ENCODE measurements around the gene AAK1. TPM values are rescaled to one million over a fixed set of nuclear protein-coding genes. Genes with fewer than 3 reads are reported as not detected.
"Not testable (repeated sequence)": the region's sequence is repeated elsewhere in the genome, so short reads cannot be mapped to it uniquely, and the experiment has no call there.

Gene AAK1
- total RNA-seq, 4 donors from 2014 or later, result 28.0 to 35.5 (median 32.8) TPM

DNA sequence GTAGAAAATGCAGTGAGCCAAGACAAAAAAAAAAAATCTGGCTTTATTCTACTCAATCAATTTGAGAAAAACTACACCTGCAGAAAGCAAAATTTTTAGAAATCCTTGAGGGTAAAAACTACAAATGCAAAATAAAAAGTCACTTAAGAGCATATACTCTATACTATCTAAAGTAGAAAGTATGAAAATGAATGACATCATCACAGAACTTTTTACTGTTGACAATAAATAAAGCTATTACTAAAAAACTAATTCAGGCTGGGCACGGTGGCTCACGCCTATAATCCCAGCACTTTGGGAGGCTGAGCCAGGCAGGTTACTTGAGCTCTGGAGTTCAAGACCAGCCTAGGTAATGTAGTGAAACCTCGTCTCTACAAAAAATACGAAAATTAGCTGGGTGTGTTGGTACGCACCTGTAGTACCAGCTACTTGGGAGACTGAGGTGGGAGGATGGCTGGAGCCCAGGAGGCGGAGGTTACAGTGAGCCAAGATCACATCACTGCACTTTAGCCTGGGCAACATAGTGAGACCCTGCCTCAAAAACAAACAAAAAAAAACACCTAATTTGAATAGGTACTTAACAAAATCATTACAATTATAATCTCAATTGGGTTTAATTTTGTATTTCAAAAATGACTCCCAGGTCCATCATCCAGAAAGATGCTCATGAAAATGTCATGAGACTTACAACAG lies 213.9 kb downstream of the AAK1 start:
- Histone ChIP-seq H3K36me3 (peaks cover 0 to 74% (median 4%) of the 10 kb centered on the region in 3 donors), H3K9me3 (no peaks in the 10 kb centered on the region), H3K27ac (no peak overlapping the region), H3K4me1 (peaks cover 0 to 18% (median 0%) of the 10 kb centered on the region in 3 donors), H3K4me3 (no peak overlapping the region), H3K27me3 (no peaks in the 10 kb centered on the region)
- DNase-seq, result no peak
- intact Hi-C loops (cut with DNase I), result no loop called here
- WGBS, 2 donors, result 87 to 88% methylated on average over 6 of the region's 6 CpGs
- no peak for TF ChIP-seq POLR2A (IDR thresholded peaks at IDR 0.05)
- TF ChIP-seq, protein P1, sequence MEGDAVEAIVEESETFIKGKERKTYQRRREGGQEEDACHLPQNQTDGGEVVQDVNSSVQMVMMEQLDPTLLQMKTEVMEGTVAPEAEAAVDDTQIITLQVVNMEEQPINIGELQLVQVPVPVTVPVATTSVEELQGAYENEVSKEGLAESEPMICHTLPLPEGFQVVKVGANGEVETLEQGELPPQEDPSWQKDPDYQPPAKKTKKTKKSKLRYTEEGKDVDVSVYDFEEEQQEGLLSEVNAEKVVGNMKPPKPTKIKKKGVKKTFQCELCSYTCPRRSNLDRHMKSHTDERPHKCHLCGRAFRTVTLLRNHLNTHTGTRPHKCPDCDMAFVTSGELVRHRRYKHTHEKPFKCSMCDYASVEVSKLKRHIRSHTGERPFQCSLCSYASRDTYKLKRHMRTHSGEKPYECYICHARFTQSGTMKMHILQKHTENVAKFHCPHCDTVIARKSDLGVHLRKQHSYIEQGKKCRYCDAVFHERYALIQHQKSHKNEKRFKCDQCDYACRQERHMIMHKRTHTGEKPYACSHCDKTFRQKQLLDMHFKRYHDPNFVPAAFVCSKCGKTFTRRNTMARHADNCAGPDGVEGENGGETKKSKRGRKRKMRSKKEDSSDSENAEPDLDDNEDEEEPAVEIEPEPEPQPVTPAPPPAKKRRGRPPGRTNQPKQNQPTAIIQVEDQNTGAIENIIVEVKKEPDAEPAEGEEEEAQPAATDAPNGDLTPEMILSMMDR (IDR thresholded peaks at IDR 0.05), result no peak

DNA sequence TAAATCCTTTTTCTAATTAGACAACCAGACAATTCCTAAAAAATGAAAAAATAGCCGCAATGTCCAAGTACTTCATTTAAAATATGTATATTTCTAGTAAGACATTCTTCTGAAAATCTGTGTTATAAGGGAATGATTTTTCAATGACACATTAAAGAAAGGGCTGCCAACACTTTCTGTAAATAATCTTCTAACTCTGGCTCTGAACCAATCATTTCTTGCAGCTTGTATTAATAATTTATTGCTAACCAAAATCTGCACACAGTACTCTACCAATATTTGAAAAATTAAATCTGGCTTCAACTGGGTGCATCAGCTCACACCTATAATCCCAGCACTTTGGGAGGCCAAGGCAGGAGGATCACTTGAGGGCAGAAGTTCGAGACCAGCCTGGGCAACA lies 214.6 kb downstream of the AAK1 start:
- Histone ChIP-seq H3K36me3 (peaks cover 0 to 81% (median 4%) of the 10 kb centered on the region in 3 donors), H3K4me3 (no peak overlapping the region), H3K27me3 (no peaks in the 10 kb centered on the region), H3K4me1 (peaks cover 0 to 14% (median 0%) of the 10 kb centered on the region in 3 donors), H3K9me3 (no peaks in the 10 kb centered on the region), H3K27ac (no peak overlapping the region)
- DNase-seq, result no peak
- 71 to 73% methylated on average over 2 of the region's 2 CpGs for WGBS, 2 donors
- no peak for TF ChIP-seq POLR2A (IDR thresholded peaks at IDR 0.05)
- TF ChIP-seq, protein P1 (IDR thresholded peaks at IDR 0.05), result no peak
- intact Hi-C loops (cut with DNase I), result no loop called here

DNA sequence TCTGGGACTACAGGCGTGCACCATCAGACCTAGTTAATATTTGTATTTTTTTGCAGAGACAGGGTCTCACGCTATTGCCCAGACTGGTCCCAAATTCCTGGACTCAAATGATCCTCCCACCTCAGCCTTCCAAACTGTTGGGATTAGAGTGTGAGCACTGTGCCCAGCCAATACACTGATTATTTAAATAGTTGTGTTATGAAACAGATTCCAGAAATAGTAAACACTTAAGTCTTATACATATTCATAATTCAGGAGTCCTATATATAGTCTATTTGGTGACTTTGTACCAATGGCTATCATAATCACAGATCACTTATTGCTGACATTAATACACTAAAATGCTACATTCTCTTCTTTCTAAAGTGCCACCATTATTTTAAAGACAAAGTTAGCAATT lies 219.1 kb downstream of the AAK1 start:
- intact Hi-C loops (cut with DNase I), result no loop called here
- TF ChIP-seq POLR2A (IDR thresholded peaks at IDR 0.05), result no peak
- TF ChIP-seq, protein P1 (IDR thresholded peaks at IDR 0.05), result no peak
- peaks cover 0 to 4% (median 0%) of the 10 kb centered on the region in 3 donors for H3K4me1 ChIP-seq
- WGBS, 2 donors, result 86 to 89% methylated on average over 2 of the region's 2 CpGs
- peaks cover 0 to 96% (median 0%) of the 10 kb centered on the region in 3 donors for H3K36me3 ChIP-seq
- H3K27ac ChIP-seq, result no peak overlapping the region
- H3K27me3 ChIP-seq, result no peaks in the 10 kb centered on the region
- no peaks in the 10 kb centered on the region for H3K9me3 ChIP-seq
- no peak for DNase-seq
- H3K4me3 ChIP-seq, result no peak overlapping the region

DNA sequence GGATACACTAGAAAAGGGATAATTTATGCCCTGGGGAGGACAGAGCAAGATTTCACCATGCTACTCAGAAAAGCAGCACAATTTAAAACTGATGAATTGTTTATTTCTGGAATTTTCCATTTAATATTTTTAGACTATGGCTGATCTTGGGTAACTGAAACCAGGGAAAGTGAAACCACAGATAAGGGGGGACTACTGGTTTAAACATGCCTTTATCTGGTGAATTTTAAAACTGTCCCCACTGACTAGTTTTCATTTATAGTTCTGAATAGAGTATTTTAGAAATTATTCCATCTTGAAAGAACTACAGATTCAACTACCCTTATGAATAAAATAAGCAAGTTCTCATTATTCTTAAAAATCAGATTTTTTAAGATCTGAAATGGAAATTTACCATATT lies 221.3 kb downstream of the AAK1 start:
- intact Hi-C loops (cut with DNase I), result no loop called here
- Histone ChIP-seq H3K9me3 (no peaks in the 10 kb centered on the region), H3K4me3 (no peak overlapping the region), H3K36me3 (peaks cover 0 to 96% (median 9%) of the 10 kb centered on the region in 3 donors), H3K27me3 (no peaks in the 10 kb centered on the region), H3K4me1 (no peaks in the 10 kb centered on the region), H3K27ac (no peak overlapping the region)
- TF ChIP-seq, protein P1 (IDR thresholded peaks at IDR 0.05), result no peak
- no peak for TF ChIP-seq POLR2A (IDR thresholded peaks at IDR 0.05)
- no peak for DNase-seq

DNA sequence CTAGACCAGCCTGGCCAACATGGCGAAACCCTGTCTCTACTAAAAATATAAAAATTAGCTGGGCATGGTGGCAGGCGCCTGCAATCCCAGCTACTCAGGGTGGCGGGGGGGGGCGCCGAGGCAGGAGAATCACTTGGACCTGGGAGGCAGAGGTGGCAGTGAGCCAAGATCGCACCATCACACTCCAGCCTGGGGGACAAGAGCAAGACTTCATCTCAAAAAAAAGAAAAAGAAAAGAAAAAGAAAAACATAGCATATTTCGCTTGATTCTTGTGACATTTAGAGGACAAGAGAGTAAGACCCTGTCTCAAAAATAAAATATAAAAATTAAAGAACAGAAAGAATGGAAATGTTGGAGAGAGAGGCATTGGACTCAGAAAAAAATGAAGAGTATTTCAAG lies 224.4 kb downstream of the AAK1 start:
- WGBS, 2 donors, result 69 to 86% methylated on average over 2 to 7 of the region's 7 CpGs
- H3K4me1 ChIP-seq; H3K9me3 ChIP-seq; H3K4me3 ChIP-seq; intact Hi-C loops (cut with DNase I); H3K27ac ChIP-seq; H3K27me3 ChIP-seq; DNase-seq: not testable (repeated sequence)
- H3K36me3 ChIP-seq, result peaks cover 0 to 92% (median 9%) of the 10 kb centered on the region in 3 donors

Data from esophagus squamous epithelium (tissue), 5 donors.